KG1 (cell line): ENCODE measurements around the gene IPO11.
"Not testable (repeated sequence)": the region's sequence is repeated elsewhere in the genome, so short reads cannot be mapped to it uniquely, and the experiment has no call there.

ENCODE experiments used
- DNase-seq: peaks from one replicate; lab custom pipeline; 2025; lab: John Stamatoyannopoulos, UW

IPO11 gene

GRCh38 chr5:62514510-62515119 lies 102.1 kb downstream of the IPO11 start:
- DNase-seq: no peak

- DNase-seq: not testable (repeated sequence)
Observed at GRCh38 chr5:62520812-62521211, 108.2 kb downstream of the IPO11 start.

- no peak for DNase-seq
Observed at GRCh38 chr5:62521319-62521718, 108.8 kb downstream of the IPO11 start.

GRCh38 chr5:62522811-62523210 lies 110.2 kb downstream of the IPO11 start:
- DNase-seq: no peak

- no peak for DNase-seq
Observed at GRCh38 chr5:62533597-62533996, 121.0 kb downstream of the IPO11 start.

- DNase-seq: no peak
Observed at GRCh38 chr5:62534461-62535236, 122.1 kb downstream of the IPO11 start.

- no peak for DNase-seq
Observed at GRCh38 chr5:62536232-62536631, 123.7 kb downstream of the IPO11 start.

GRCh38 chr5:62536783-62537182 lies 124.2 kb downstream of the IPO11 start:
- no peak for DNase-seq

- no peak for DNase-seq
Observed at GRCh38 chr5:62538017-62538942, 125.7 kb downstream of the IPO11 start.

- DNase-seq: no peak
Observed at GRCh38 chr5:62542720-62543119, 130.2 kb downstream of the IPO11 start.

- no peak for DNase-seq
Observed at GRCh38 chr5:62547945-62548630, 135.5 kb downstream of the IPO11 start.

GRCh38 chr5:62550103-62550502 lies 137.5 kb downstream of the IPO11 start:
- DNase-seq: no peak

- no peak for DNase-seq
Observed at GRCh38 chr5:62555930-62556329, 143.4 kb downstream of the IPO11 start.

- no peak for DNase-seq
Observed at GRCh38 chr5:62558941-62559340, 146.4 kb downstream of the IPO11 start.

GRCh38 chr5:62560786-62561185 lies 148.2 kb downstream of the IPO11 start:
- no peak for DNase-seq

- no peak for DNase-seq
Observed at GRCh38 chr5:62561896-62562295, 149.3 kb downstream of the IPO11 start.

GRCh38 chr5:62562867-62563266 lies 150.3 kb downstream of the IPO11 start:
- no peak for DNase-seq

- no peak for DNase-seq
Observed at GRCh38 chr5:62564101-62564500, 151.5 kb downstream of the IPO11 start.

GRCh38 chr5:62565740-62566139 lies 153.2 kb downstream of the IPO11 start:
- not testable (repeated sequence) for DNase-seq

- no peak for DNase-seq
Observed at GRCh38 chr5:62568143-62568542, 155.6 kb downstream of the IPO11 start.

- no peak for DNase-seq
Observed at GRCh38 chr5:62568800-62569432, 156.4 kb downstream of the IPO11 start.

GRCh38 chr5:62569470-62569869 lies 156.9 kb downstream of the IPO11 start:
- no peak for DNase-seq
